ENCODE results near the gene CPPED1. TPM values are rescaled to one million over a fixed set of nuclear protein-coding genes. Genes with fewer than 3 reads are reported as not detected.

CPPED1 gene
- total RNA-seq, 1 experiment from 2014 or later: 11.5 TPM

DNA sequence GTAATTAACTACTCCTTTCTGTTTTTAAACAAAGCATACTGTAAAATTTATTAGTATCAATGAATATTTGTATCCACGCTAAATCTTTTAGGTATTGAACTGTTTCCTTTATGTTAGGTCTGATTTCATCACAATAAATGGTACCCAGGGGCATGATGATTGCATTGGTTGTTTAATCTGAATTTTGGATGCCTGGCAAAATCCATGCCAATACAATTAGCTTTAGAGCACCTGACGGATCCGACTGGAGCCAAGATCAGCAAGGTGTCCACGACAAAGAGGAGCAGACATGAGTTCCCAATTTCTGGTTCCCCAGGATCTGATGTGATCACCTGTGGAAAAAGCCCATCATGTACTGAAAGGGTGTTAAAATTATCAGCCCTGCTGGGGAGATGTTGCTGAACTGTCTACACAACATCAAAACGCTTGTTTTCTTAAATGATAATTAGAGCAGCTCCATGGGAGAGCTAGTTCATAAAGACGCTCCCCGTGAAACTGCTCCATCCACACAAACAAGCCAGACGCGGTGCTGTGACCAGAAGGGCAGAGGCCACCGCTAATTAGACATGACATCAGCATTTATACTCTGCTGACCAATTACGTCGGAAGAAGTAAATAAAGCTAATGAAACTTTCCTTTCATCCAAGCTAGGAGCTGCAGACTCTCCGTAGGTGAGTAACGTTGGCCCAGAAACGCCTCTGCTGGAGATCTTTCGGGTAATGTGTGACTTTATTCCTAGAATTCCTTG is 151.7 kb downstream of the CPPED1 start:
- in situ Hi-C loops (cut with HindIII; ENCODE audit: low pct_unique_long_range_greater_than_20kb, low sequenced_read_pairs): no loop called here
- no peak for DNase-seq (ENCODE audit: low read depth, low spot score)

DNA sequence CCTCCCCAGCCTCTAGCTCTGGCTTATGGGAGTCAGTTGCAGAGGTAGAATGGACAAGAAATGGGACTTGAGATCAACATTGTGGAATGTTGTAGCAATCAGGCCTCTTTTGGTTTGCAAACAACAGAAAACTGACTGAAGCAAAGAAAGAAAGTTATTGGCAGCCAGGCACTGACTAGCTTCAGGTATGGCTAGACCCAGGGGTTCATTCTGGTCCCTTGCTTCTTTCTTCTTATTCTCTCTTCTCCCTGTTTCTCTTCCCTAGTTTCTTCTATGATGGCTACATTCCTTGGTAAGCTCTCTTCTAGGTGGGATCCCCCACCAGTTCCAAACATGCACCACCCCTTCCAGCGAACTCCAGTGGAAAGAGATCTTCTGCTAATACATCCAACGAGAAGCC is 154.3 kb downstream of the CPPED1 start:
- in situ Hi-C loops (cut with HindIII; ENCODE audit: low pct_unique_long_range_greater_than_20kb, low sequenced_read_pairs): no loop called here
- DNase-seq (ENCODE audit: low read depth, low spot score): no peak

DNA sequence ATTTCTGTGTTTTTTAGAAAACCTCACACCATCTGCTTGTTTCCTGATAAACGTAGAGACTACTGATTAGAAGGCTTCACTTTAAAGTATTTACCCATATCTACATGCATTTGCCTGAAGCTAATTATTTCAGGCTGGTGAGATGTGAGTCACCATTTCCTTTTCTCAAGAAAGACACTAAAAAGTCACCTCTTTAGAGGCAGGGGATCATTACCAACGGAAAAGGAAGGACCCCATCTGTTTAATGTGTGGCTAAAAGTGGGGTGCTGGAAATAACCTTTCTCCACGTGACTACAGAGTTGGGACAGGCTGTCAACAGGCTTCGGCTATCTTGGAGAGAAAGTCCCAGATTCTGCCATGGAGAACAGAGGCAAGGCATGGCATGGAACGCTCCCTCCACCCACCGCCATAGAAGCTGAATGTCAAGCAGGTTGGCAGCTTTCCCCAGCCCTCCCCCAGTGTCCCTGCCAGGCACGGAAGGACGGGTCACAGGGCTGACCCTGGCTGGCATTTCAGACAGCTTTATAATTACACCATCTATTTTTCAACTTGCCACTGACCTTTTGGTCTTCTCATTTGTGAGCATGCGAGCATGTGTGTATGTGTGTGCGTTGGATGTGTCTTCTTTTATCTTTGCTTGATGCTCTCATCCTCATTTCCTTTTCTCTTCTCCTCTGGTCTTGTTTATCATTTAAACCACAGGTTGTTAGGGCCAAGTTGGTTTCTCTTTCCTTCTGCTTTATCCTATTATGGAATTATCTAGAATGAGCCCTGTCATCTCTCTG is 157.0 kb downstream of the CPPED1 start:
- DNase-seq (ENCODE audit: low read depth, low spot score): peak; percentile 20
- in situ Hi-C loops (cut with HindIII; ENCODE audit: low pct_unique_long_range_greater_than_20kb, low sequenced_read_pairs): no loop called here

DNA sequence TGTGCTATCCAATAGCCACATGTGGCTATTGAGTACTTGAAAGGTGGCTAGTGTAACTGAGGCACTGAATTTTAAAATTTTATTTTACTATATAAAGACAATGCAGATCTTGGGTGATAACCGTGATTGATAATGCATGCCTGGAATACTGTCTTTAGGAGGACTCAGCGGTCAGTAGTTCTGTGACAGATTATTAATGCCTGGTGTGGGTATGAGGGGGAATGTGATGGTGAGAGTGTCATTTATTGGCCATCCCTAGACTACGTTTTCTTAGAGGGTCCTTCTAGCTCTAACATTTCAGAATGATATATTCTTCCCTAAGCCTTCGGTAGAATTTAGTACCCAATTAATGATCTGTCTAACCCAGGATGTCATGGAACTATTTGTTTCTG is 157.6 kb downstream of the CPPED1 start:
- in situ Hi-C loops (cut with HindIII; ENCODE audit: low pct_unique_long_range_greater_than_20kb, low sequenced_read_pairs): no loop called here
- DNase-seq (ENCODE audit: low read depth, low spot score): no peak

DNA sequence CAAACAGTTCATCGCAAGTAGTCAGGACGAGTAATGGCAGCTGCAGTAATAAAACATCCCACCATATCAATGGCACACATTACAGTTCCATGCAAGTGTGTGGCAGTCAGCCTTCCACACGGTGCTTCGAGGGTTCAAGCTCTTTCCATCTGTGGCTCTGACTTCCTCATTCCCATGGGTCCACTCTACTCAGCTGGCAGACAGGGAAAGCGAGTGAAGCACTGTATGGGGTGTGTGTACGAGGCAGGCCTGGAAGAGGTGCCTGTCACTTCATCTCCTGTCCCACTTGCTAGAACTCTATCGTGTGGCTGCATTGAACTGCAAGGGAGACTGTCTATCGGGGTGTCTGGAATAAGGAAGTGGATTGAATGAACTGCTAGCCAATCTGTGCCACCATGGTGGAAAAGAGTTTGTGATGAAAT is 160.6 kb downstream of the CPPED1 start:
- in situ Hi-C loops (cut with HindIII; ENCODE audit: low pct_unique_long_range_greater_than_20kb, low sequenced_read_pairs): no loop called here

DNA sequence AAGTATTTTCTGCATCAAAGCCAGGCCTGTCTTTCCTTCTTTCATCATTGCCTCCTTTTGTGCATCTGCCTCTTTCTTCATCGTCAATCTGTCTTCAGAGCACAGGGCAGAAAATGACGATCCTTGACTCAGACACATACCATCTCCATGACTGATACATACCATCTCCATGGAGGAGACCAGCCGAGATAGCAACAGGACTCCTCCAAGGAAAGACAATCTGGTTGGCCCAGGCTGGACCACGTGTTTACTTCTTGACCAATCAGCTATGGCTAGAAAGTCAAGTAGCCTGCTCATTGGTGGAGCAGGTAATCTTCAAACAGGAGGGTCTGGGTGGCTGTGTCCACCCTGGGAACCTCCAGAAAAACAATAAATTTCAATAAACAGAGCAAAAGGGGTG is 164.6 kb downstream of the CPPED1 start:
- in situ Hi-C loops (cut with HindIII; ENCODE audit: low pct_unique_long_range_greater_than_20kb, low sequenced_read_pairs): no loop called here
- peak; percentile 27 for DNase-seq (ENCODE audit: low read depth, low spot score)

More for the DNA sequence above, 160.6 kb downstream of the CPPED1 start:
- no peak for DNase-seq (ENCODE audit: low read depth, low spot score)

DNA sequence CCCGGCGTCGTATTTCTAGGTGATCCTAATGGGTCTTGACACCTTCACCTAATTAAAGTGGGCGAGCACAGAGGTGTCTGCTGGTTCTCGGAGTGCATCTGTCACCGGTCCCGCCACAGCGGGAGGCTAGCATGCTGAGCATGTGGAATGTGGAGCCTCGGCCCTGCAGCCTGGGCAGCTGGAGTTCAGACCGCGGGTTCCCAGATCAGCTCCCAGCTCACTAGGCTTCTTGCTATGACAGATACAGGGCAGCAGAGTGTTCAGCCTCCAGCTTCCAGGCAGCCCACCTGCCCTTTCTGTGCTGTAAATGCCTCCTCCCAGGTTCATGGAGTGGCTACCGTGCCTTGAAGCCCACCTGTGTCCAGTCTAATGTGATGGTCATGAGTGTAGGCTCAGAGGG is 166.7 kb downstream of the CPPED1 start:
- in situ Hi-C loops (cut with HindIII; ENCODE audit: low pct_unique_long_range_greater_than_20kb, low sequenced_read_pairs): no loop called here
- no peak for DNase-seq (ENCODE audit: low read depth, low spot score)

DNA sequence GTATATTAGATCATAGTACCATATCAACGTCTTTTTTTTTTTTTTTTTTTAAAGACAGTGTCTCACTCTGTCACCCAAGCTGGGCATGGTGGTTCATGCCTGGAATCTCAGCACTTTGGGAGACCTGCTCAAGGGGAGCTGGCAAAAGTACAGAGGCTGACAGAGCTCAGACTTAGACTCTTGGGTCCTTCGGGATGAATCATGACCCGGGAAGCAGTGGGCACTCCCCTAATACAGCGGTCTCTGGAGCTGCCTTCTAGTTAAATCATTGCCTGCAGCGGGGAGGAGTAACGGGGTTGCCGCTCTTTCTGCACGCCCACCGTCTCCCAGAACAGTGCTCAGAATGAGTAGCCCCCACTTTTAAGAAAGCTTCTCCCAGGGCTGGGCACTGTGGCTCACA is 174.4 kb downstream of the CPPED1 start:
- in situ Hi-C loops (cut with HindIII; ENCODE audit: low pct_unique_long_range_greater_than_20kb, low sequenced_read_pairs): no loop called here
- DNase-seq (ENCODE audit: low read depth, low spot score): no peak

DNA sequence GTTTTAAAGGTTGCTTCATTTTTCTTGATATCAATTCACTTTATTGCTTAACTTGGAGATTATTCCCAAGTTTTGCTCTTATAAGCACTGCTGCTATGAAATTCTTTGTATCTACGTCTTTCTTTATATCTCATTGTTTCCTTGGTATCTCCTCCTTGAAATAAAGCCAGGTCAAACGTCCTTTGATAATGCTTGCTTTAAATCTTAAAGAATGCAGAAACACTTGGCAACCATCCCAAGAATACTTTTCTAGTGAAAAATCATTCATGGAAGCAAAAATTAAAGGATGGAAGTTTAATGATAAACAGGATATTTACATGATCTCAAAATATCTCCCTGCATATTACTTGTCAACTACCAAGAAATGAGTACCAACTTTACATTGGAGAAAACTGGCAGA is 175.2 kb downstream of the CPPED1 start:
- in situ Hi-C loops (cut with HindIII; ENCODE audit: low pct_unique_long_range_greater_than_20kb, low sequenced_read_pairs): no loop called here
- DNase-seq (ENCODE audit: low read depth, low spot score): no peak

DNA sequence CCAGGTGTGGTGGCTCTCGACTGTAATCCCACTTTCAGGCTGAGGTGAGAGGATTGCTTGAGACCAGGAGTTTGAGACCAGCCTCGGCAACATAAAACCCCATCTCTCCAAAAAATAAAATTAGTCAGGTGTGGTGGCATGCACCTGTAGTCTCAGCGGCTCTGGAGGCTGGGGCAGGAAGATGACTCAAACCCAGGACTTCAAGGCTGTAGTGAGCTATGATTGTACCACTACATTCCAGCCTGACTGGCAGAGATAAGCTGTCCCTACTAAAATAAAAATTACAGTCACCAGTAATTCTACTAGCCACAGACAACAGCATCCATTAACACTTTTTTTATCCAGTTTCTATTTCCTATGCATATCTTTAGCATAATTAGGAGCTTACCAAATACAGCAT is 176.3 kb downstream of the CPPED1 start:
- in situ Hi-C loops (cut with HindIII; ENCODE audit: low pct_unique_long_range_greater_than_20kb, low sequenced_read_pairs): no loop called here
- no peak for DNase-seq (ENCODE audit: low read depth, low spot score)

DNA sequence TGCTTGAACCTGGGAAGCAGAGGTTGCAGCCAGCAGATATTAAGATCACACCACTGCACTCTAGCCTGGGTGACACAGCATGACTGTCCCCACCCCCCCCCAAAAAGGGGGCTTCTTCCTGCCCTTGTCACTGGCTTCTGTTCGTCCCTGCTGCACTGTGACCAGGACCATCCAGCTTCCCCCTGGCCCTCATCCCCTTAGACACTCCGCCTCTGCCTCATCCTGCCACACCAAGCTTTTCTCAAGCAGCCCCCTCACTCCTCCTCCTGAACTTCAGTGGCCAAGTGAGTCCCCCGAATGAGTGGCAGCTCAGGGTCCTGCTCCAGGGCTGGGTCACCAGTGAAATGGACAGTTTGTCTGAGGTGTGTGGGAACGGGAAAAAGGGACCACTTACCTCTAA is 177.3 kb downstream of the CPPED1 start:
- in situ Hi-C loops (cut with HindIII; ENCODE audit: low pct_unique_long_range_greater_than_20kb, low sequenced_read_pairs): no loop called here
- DNase-seq (ENCODE audit: low read depth, low spot score): no peak

DNA sequence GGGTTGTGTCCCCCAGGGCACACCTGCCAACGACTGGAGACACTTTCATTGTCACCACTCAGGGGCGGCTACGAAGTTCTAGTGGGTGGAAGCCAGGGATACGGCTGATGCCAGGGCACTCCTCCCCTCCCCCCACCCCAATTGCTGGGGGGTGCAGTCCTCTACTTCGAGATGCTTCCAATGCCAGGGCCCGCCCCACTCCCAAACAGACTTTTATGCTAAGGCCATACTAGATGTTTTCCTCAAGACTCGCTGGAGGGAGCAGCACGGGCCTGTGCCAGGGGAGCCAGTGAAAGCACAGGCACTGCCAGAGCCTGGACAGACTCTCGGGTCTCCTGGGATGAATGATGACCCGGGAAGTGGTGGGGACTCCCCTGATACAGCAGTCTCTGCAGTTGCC is 178.0 kb downstream of the CPPED1 start:
- in situ Hi-C loops (cut with HindIII; ENCODE audit: low pct_unique_long_range_greater_than_20kb, low sequenced_read_pairs): no loop called here
- DNase-seq (ENCODE audit: low read depth, low spot score): no peak

DNA sequence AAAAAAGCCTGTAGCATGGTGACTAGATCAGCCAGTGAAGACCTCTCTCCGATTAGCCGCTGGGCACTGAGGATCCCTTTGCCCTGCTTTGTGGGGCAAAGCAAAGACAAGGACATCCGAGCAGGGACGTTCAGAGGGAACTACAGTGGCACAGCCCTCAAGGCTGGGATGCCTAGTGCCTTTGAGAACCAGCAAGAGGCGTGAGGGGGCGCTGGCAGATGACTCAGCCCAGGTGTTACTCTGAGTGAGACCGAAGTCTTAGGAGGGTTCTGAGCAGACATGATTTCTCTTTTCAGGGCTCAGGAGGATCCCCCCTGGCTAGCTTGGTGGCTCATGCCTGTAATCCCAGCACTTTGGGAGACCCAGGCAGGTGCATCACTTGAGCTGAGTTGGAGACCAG is 178.6 kb downstream of the CPPED1 start:
- in situ Hi-C loops (cut with HindIII; ENCODE audit: low pct_unique_long_range_greater_than_20kb, low sequenced_read_pairs): no loop called here
- DNase-seq (ENCODE audit: low read depth, low spot score): no peak

DNA sequence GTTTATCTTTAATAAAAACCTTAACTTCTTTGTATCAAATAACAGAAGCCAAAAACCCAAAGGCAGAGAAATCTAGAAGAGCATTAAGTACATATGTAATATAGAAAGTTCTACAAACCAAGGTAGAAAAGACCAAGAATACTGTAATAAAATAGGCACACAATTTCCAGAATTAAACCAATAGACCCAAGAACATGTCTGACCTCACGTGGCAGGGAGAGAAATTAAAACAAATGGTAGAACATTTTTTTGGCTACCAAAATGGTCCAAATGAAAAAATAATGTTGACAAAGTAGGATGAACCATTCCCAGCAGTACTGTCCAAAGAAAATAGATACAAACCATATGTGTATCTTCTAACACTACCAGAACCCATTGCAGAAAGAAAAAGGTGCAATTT is 183.5 kb downstream of the CPPED1 start:
- no peak for DNase-seq (ENCODE audit: low read depth, low spot score)
- in situ Hi-C loops (cut with HindIII; ENCODE audit: low pct_unique_long_range_greater_than_20kb, low sequenced_read_pairs): no loop called here

DNA sequence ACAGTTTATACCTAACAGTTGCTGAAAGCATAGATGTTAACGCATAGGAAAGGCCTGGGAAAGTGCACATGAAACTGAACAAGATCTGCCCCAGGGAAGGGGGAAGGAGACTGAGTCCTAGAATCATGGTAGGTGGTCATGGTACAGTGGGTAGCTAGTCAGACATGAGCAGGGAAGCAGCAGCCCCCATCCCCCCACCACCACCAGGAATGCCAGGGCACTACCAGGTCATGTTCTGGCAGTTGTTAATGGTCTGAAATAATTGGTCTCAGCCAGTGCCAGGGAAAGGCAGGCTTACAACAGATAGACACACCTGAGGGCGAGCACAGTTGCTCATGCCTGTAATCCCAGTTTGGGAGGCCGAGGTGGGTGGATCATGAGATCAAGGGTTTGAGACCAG is 185.2 kb downstream of the CPPED1 start:
- in situ Hi-C loops (cut with HindIII; ENCODE audit: low pct_unique_long_range_greater_than_20kb, low sequenced_read_pairs): no loop called here
- DNase-seq (ENCODE audit: low read depth, low spot score): no peak

DNA sequence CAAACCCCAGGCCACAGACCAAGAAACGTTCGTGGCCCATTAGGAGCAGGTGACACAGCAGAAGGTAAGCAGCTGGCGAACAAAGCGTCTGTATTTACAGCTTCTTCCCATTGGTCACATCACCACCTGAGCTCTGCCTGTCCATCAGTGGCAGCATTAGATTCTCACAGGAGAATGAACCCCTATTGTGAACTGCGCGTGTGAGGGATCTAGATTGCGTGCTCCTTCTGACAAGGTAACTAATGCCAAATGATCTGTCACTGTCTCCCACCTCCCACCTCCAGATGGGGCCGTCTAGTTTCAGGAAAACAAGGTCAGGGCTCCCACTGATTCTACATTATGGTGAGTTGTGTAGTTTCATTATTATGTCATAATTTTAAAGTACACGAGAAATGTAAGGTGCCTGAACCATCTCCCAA is 186.3 kb downstream of the CPPED1 start:
- in situ Hi-C loops (cut with HindIII; ENCODE audit: low pct_unique_long_range_greater_than_20kb, low sequenced_read_pairs): no loop called here
- DNase-seq (ENCODE audit: low read depth, low spot score): no peak

DNA sequence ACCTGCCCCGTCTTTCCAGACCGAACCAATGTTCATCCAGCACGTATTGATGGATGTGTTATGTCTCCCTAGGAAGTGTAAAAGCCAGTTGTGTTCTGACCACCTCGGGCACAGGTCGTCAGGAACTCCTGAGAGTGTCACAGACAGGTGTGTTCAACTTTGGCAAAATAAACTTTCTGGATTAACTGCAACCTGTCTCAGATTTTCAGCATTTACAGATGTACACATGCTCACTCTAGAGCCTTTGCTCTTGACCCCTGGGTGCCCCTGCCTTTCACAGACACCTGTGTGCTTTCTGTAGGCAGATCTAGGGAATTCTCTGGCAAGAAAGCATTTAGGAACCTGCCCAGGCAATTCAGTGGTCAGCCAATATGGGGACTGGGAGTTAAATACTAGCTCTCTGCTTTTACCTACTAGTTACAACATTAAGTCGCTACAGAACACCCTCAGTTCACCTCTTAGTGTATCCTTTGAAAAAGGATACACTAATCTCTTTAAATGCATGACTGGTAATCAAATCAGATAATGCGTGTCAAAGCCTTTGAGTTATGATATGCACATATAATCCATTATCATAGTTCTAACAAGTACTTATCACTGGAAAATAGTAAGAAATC is 188.9 kb downstream of the CPPED1 start:
- in situ Hi-C loops (cut with HindIII; ENCODE audit: low pct_unique_long_range_greater_than_20kb, low sequenced_read_pairs): no loop called here
- no peak for DNase-seq (ENCODE audit: low read depth, low spot score)

DNA sequence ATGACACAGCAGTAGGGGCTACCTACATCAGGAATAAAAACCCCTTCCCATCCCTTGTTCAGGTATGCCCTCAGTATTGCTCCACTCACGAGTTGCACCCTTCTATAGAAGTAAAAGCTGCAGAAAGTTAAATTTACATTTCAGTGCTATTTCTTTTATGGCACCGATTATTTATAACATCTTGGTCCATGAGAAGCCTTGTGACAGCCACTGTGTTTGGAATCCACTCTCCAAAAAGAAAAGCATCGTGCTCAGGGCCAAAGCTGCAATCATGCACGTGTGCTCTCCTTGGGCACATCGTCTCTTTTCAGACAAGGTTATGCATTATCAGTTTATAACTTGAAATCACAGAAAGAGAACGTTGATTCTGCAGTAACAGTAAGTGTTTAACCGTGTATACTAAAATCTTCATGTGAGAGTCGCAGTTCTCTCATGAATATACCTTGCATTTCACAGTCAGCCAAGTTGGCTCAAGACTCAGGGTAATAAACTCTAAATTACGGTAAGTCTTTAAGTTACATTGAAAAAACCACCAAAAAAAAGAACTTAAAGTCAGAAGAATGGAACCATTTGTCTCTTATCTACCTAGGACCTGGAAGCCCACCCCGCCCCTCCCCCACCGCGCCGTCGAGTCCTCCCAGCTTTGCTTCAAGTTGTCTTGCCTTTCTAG is 189.6 kb downstream of the CPPED1 start:
- DNase-seq (ENCODE audit: low read depth, low spot score): no peak
- in situ Hi-C loops (cut with HindIII; ENCODE audit: low pct_unique_long_range_greater_than_20kb, low sequenced_read_pairs): no loop called here

All from SK-MEL-5 (cell line).